Measurements from ENCODE around the gene HS3ST2. TPM values are rescaled to one million over a fixed set of nuclear protein-coding genes. Genes with fewer than 3 reads are reported as not detected.

Gene HS3ST2
- total RNA-seq, 1 donor from 2014 or later: not detected

DNA sequence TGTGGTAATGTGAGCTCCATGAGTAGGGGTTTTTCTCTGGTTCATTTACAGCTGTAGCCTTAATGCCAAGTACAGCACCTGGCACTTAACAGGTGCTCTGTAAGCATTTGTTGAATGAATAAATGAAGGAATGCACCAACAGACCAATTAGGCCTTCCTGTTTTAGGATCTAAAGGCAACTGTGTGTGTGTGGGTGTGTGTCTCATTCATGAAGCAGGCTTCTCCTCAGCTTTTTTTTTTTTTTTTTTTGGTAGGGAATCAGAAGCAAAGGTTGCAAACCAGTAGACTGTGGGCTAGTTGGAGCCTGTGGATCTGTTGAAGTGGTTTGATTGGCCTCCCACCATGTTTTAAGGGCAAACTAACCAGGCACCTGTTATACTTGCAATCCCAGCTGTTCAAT is 48.1 kb downstream of the HS3ST2 start:
- Mint-ChIP-seq H3K27ac (no peak overlapping the region), H3K27me3 (ENCODE audit: low read depth) (no peaks in the 10 kb centered on the region)

DNA sequence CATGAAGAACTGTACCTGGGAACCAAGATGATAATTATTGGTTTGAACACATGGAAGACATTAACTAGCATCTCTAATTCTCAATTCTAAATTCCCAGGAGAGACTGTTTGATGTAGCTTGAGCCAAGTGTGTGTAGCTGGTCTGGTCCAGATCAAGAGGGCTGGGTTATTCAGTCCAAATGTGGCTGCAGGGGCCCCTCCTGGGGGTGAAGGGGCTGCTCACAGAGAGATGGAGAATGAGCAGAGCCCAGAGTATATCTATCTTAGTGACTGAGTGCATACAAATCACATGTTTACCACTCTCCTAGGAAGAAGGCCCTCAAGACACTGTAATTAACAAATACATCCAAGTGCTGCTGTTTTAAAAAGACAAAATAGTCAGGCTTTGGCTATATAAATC is 50.4 kb downstream of the HS3ST2 start:
- no peak overlapping the region for H3K27ac Mint-ChIP-seq
- H3K4me3 Mint-ChIP-seq (ENCODE audit: low read depth): no peak overlapping the region
- H3K9me3 Mint-ChIP-seq: no peaks in the 10 kb centered on the region
- H3K36me3 Mint-ChIP-seq (ENCODE audit: low read depth): no peaks in the 10 kb centered on the region
- DNase-seq (ENCODE audit: low spot score): no peak
- intact Hi-C loops (cut with micrococcal nuclease): no loop called here
- no peaks in the 10 kb centered on the region for H3K4me1 Mint-ChIP-seq (ENCODE audit: low read depth)
- no peaks in the 10 kb centered on the region for H3K27me3 Mint-ChIP-seq (ENCODE audit: low read depth)

More for the DNA sequence above, 48.1 kb downstream of the HS3ST2 start:
- H3K9me3 Mint-ChIP-seq: no peaks in the 10 kb centered on the region
- H3K4me3 Mint-ChIP-seq (ENCODE audit: low read depth): no peak overlapping the region
- DNase-seq (ENCODE audit: low spot score): no peak
- H3K36me3 Mint-ChIP-seq (ENCODE audit: low read depth): no peaks in the 10 kb centered on the region
- H3K4me1 Mint-ChIP-seq (ENCODE audit: low read depth): no peaks in the 10 kb centered on the region
- intact Hi-C loops (cut with micrococcal nuclease): no loop called here

DNA sequence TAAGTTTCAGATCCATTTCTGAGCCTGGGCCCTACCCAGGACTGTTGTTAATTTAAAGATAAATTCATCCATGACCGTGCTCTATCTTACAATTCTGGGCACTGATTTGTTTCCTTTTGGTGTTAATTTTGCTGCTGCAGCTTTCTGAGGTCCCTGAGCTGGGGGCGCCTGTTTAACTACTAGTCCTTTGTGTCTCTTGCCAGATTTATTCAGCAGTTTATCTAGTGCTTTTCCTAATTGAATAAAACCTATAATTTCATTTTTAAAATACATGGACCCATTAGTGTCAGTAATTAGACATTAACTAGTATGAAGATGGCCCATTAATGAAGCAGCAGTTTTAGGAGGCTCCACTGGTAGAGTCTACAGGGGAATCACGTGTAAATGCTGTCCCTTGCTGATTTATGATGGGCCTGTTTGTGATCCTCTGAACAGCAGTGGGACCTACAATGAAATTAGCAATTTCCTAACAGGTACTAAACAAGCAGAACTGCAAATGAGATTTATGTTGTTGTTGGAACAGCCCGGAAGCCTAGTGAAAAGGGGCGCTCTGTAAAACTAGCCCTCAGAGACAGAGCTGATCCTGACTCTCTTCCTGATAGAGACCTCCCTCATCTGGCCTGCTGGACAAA is 54.7 kb downstream of the HS3ST2 start:
- H3K4me3 Mint-ChIP-seq (ENCODE audit: low read depth): no peak overlapping the region

DNA sequence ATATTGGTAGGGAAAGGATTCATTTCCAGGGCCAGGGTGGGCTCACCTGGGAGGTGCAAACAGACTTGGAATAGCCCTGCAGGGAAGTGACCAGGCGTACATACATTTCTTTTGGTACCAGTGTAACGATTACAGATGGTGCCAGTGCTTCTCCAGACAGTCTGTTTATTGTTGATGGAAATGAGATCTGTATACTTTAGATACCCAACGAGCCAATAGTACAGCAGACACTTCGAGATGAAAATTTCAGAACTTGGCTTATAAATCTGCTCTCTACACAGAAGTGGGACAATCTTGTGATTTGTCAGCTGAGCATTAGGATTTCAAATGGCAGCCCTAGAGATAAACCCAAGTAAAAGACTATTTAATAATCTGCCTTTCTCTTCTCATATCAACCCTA is 57.9 kb downstream of the HS3ST2 start:
- H3K9me3 Mint-ChIP-seq: no peaks in the 10 kb centered on the region
- no peak overlapping the region for H3K4me3 Mint-ChIP-seq (ENCODE audit: low read depth)
- no peak overlapping the region for H3K27ac Mint-ChIP-seq
- intact Hi-C loops (cut with micrococcal nuclease): no loop called here
- H3K4me1 Mint-ChIP-seq (ENCODE audit: low read depth): no peaks in the 10 kb centered on the region
- H3K36me3 Mint-ChIP-seq (ENCODE audit: low read depth): no peaks in the 10 kb centered on the region
- no peak for DNase-seq (ENCODE audit: low spot score)
- no peaks in the 10 kb centered on the region for H3K27me3 Mint-ChIP-seq (ENCODE audit: low read depth)

More for the DNA sequence above, 54.7 kb downstream of the HS3ST2 start:
- no peak overlapping the region for H3K27ac Mint-ChIP-seq
- H3K9me3 Mint-ChIP-seq: no peaks in the 10 kb centered on the region
- intact Hi-C loops (cut with micrococcal nuclease): no loop called here
- H3K4me1 Mint-ChIP-seq (ENCODE audit: low read depth): no peaks in the 10 kb centered on the region
- no peak for DNase-seq (ENCODE audit: low spot score)
- no peaks in the 10 kb centered on the region for H3K27me3 Mint-ChIP-seq (ENCODE audit: low read depth)
- H3K36me3 Mint-ChIP-seq (ENCODE audit: low read depth): no peaks in the 10 kb centered on the region

DNA sequence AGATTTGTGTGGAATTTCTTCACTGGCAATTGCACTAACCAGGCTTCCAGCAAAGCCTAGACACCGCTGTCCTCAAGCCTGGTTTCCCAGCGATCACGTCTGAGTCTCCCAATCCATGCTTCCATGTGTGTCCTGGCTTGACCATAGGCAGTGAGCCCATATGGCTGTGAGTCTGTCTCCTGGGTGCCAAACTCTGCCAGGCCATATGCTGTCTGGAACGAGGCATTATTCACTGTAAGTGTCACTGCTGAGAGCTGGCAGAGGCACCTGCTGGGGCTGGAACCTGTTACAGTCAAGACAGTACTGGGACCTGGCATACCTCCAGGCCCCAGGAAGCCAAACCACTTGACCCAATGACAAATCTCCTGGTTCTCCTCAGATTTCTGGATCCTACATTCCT is 60.4 kb downstream of the HS3ST2 start:
- no peaks in the 10 kb centered on the region for H3K36me3 Mint-ChIP-seq (ENCODE audit: low read depth)
- H3K4me1 Mint-ChIP-seq (ENCODE audit: low read depth): no peaks in the 10 kb centered on the region
- no peaks in the 10 kb centered on the region for H3K9me3 Mint-ChIP-seq
- no peak overlapping the region for H3K27ac Mint-ChIP-seq
- no peaks in the 10 kb centered on the region for H3K27me3 Mint-ChIP-seq (ENCODE audit: low read depth)
- intact Hi-C loops (cut with micrococcal nuclease): no loop called here
- no peak overlapping the region for H3K4me3 Mint-ChIP-seq (ENCODE audit: low read depth)
- no peak for DNase-seq (ENCODE audit: low spot score)

DNA sequence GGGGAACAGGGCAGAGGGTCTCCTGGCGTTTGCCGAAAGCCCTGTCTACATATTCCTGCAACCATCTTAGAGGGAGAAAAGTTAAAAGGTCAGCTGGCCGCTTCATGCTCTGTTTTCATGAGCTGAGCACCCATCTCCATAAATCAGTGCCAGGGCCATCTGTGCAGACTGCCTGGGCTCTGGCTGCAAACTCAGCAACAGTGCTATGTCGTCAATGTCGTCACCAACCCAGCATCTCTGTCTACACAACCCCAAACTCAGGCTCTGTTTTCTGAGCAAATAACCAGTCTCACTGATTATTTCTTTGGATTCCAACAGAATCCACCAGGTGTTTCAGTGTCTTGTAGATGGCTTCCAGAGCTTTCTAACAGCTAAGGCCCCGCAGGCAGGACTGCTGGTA is 65.0 kb downstream of the HS3ST2 start:
- Mint-ChIP-seq H3K36me3 (ENCODE audit: low read depth) (no peaks in the 10 kb centered on the region), H3K4me3 (ENCODE audit: low read depth) (no peak overlapping the region), H3K4me1 (ENCODE audit: low read depth) (no peaks in the 10 kb centered on the region), H3K27ac (no peak overlapping the region), H3K9me3 (no peaks in the 10 kb centered on the region), H3K27me3 (ENCODE audit: low read depth) (peaks cover 2% of the 10 kb centered on the region)
- no peak for DNase-seq (ENCODE audit: low spot score)
- intact Hi-C loops (cut with micrococcal nuclease): no loop called here

DNA sequence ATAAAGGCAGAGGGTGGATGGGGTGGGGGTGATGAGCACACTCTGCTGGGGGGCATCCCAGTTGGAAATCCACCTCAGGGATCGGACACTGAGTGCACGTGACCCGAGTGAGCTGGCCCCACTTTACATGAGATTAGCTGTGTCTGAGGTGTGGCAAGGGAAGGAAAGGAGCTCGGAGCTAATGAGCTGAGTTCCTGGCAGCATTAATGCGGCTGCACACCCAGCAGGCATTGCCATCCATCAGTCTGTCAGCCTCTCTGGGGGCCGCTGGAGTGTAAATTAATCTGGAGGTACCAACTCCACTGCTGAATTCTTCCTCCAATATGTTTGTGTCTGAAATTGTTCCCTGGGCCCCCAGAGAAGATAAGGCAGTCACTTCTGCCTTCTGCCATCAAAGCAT is 65.5 kb downstream of the HS3ST2 start:
- intact Hi-C loops (cut with micrococcal nuclease): no loop called here
- H3K27ac Mint-ChIP-seq: no peak overlapping the region
- peaks cover 2% of the 10 kb centered on the region for H3K27me3 Mint-ChIP-seq (ENCODE audit: low read depth)
- no peak for DNase-seq (ENCODE audit: low spot score)
- no peaks in the 10 kb centered on the region for H3K9me3 Mint-ChIP-seq
- no peaks in the 10 kb centered on the region for H3K36me3 Mint-ChIP-seq (ENCODE audit: low read depth)
- no peak overlapping the region for H3K4me3 Mint-ChIP-seq (ENCODE audit: low read depth)
- H3K4me1 Mint-ChIP-seq (ENCODE audit: low read depth): no peaks in the 10 kb centered on the region

DNA sequence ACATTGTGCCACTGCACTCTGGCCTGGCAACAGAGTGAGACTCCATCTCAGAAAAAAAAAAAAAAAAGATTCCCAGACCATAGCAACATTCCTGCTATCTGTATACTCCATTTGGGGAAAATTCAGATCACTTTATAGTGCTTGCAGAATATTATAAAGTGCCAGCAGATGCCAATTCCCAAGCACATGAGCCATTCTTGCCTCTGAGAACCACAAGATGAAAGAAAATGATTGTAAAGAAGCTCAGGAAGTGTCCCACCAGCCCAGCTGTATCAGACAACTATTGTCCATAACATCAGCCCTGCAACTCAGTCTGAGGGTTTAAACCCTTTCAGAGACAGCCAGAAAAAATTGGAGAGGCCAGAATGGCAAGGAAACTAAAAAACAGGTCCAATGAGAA is 69.0 kb downstream of the HS3ST2 start:
- H3K4me1 Mint-ChIP-seq (ENCODE audit: low read depth): no peaks in the 10 kb centered on the region
- no peaks in the 10 kb centered on the region for H3K9me3 Mint-ChIP-seq
- peaks cover 2% of the 10 kb centered on the region for H3K27me3 Mint-ChIP-seq (ENCODE audit: low read depth)
- H3K4me3 Mint-ChIP-seq (ENCODE audit: low read depth): no peak overlapping the region
- no peak overlapping the region for H3K27ac Mint-ChIP-seq
- H3K36me3 Mint-ChIP-seq (ENCODE audit: low read depth): no peaks in the 10 kb centered on the region
- intact Hi-C loops (cut with micrococcal nuclease): no loop called here
- no peak for DNase-seq (ENCODE audit: low spot score)

DNA sequence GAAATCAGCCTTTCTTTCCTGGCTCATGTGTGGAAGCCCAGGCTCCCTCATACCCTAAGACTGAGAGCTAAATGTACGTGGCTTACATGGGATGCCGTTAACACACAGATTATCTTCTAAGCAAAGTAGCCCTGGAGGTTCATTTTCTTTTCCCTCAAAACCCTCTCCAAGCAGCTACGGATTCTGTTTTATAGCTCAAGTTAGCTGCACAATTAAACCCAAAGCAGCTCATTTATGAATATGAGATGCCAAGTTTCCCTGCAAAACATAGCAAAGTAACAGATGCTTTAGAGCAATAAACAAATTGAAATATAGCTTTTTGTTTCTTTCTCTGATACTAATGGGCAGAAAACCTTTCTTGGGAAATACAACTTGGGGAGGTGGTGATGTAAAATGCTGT is 72.0 kb downstream of the HS3ST2 start:
- intact Hi-C loops (cut with micrococcal nuclease): no loop called here
- H3K4me1 Mint-ChIP-seq (ENCODE audit: low read depth): no peaks in the 10 kb centered on the region
- no peak overlapping the region for H3K27ac Mint-ChIP-seq
- H3K9me3 Mint-ChIP-seq: no peaks in the 10 kb centered on the region
- H3K36me3 Mint-ChIP-seq (ENCODE audit: low read depth): no peaks in the 10 kb centered on the region
- H3K27me3 Mint-ChIP-seq (ENCODE audit: low read depth): peaks cover 1% of the 10 kb centered on the region
- no peak overlapping the region for H3K4me3 Mint-ChIP-seq (ENCODE audit: low read depth)
- no peak for DNase-seq (ENCODE audit: low spot score)

DNA sequence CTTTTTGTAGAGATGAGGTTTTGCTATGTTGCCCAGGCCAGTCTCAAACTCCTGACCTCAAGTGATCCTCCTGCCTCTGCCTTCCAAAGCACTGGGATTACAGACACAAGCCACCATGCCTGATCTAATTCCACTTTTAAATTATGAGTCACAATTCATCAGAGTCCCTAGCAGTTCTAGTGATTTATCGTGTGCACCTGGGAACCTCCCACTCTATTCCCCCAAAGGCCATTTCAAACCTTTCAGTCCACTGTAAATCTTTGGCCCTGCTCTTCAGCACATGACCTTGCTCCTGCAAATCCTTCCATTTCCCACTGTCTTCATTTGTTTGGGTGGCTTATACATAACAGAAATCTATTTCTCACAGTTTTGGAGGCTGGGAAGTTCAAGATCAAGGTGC is 73.0 kb downstream of the HS3ST2 start:
- Mint-ChIP-seq H3K9me3 (no peaks in the 10 kb centered on the region), H3K27ac (no peak overlapping the region), H3K4me3 (ENCODE audit: low read depth) (no peak overlapping the region), H3K36me3 (ENCODE audit: low read depth) (no peaks in the 10 kb centered on the region), H3K27me3 (ENCODE audit: low read depth) (peaks cover 4% of the 10 kb centered on the region), H3K4me1 (ENCODE audit: low read depth) (no peaks in the 10 kb centered on the region)
- intact Hi-C loops (cut with micrococcal nuclease): no loop called here
- DNase-seq (ENCODE audit: low spot score): no peak

DNA sequence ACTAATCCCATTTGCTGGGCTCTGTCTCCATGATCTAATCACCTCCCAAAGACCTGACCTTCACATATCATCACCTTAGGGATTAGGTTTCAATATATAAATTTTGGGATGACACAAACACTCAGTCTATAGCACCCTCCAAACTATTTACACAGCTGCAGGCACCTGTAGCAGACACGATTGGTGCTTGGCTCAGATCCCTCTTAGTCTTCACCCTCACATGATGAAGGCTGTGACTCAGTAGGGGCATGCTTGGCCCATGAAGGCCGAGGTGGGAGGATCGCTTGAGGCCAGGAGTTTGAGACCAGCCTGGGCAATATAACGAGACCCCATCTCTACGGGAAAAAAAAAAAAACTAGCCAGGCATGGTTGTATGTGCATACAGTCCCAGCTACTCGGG is 73.5 kb downstream of the HS3ST2 start:
- DNase-seq (ENCODE audit: low spot score): no peak
- H3K4me1 Mint-ChIP-seq (ENCODE audit: low read depth): no peaks in the 10 kb centered on the region
- H3K36me3 Mint-ChIP-seq (ENCODE audit: low read depth): no peaks in the 10 kb centered on the region
- no peaks in the 10 kb centered on the region for H3K9me3 Mint-ChIP-seq
- H3K27me3 Mint-ChIP-seq (ENCODE audit: low read depth): peaks cover 4% of the 10 kb centered on the region
- intact Hi-C loops (cut with micrococcal nuclease): no loop called here
- H3K4me3 Mint-ChIP-seq (ENCODE audit: low read depth): no peak overlapping the region
- H3K27ac Mint-ChIP-seq: no peak overlapping the region

DNA sequence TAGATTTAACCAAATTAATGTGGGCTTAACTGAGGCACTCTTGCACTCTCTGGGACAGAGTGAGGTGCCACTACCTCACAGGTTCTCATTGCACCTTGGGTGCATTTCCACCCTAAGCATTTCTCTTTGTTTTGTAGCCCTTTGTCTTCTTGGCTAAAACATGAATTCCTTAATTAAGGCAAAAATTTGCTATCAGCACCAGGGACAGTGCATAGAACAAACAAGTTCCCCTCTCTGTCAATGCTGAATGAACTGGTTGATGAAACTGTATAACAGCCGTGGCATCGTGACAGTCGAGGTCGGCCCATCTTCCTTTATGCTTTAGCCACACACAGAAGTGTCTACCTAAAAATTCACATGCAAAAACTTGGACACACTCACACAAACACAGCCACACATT is 74.8 kb downstream of the HS3ST2 start:
- H3K27me3 Mint-ChIP-seq (ENCODE audit: low read depth): peaks cover 4% of the 10 kb centered on the region
- intact Hi-C loops (cut with micrococcal nuclease): no loop called here
- DNase-seq (ENCODE audit: low spot score): no peak
- no peak overlapping the region for H3K27ac Mint-ChIP-seq
- no peak overlapping the region for H3K4me3 Mint-ChIP-seq (ENCODE audit: low read depth)
- no peaks in the 10 kb centered on the region for H3K36me3 Mint-ChIP-seq (ENCODE audit: low read depth)
- no peaks in the 10 kb centered on the region for H3K4me1 Mint-ChIP-seq (ENCODE audit: low read depth)
- no peaks in the 10 kb centered on the region for H3K9me3 Mint-ChIP-seq

DNA sequence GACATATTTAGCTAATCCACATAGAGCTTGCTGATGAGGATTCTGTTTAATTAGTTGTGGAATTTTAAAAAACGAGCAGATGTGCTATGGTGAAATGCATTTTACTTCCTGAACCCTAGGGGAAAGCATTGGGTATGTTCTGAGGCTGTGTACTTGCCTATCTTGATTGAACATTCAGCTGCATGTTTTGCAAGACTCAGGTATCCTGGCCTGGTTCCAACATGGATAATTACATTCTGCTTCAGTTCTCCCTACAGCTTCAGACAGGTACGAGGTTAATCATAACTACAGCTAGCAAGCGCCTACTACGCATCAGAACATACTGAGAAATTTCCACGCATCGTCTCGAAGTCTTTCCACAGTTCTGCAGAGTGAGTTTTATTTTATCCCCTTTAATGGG is 77.0 kb downstream of the HS3ST2 start:
- intact Hi-C loops (cut with micrococcal nuclease): no loop called here
- H3K9me3 Mint-ChIP-seq: no peaks in the 10 kb centered on the region
- H3K27me3 Mint-ChIP-seq (ENCODE audit: low read depth): peaks cover 7% of the 10 kb centered on the region
- H3K4me3 Mint-ChIP-seq (ENCODE audit: low read depth): no peak overlapping the region
- H3K4me1 Mint-ChIP-seq (ENCODE audit: low read depth): no peaks in the 10 kb centered on the region
- no peak overlapping the region for H3K27ac Mint-ChIP-seq
- no peaks in the 10 kb centered on the region for H3K36me3 Mint-ChIP-seq (ENCODE audit: low read depth)
- DNase-seq (ENCODE audit: low spot score): no peak

DNA sequence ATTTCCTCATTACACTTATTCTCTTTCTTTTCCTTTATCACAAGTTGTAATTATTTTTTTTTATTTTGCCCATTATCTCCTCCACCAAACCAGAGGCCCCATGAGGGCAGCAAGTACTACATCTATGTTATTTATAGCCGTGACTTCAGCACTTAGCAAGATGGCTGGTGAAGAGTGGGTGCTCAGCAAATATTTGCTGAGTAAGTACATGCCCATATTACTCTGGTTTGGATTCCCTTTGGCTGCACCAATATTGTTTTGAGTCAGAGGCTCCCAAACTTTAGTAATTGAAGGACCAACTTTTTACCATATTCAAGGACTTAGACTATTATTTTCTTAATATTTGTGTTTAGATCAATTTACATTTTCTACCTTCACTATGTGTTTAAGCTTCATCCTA is 83.2 kb downstream of the HS3ST2 start:
- no peak for DNase-seq (ENCODE audit: low spot score)
- Mint-ChIP-seq H3K9me3 (no peaks in the 10 kb centered on the region), H3K4me3 (ENCODE audit: low read depth) (no peak overlapping the region), H3K27ac (no peak overlapping the region), H3K4me1 (ENCODE audit: low read depth) (no peaks in the 10 kb centered on the region), H3K27me3 (ENCODE audit: low read depth) (peaks cover 15% of the 10 kb centered on the region), H3K36me3 (ENCODE audit: low read depth) (no peaks in the 10 kb centered on the region)
- intact Hi-C loops (cut with micrococcal nuclease): no loop called here
